Measurements from ENCODE around the gene RNH1. TPM values are rescaled to one million over a fixed set of nuclear protein-coding genes. Genes with fewer than 3 reads are reported as not detected.

Gene RNH1
- total RNA-seq, 1 experiment from 2014 or later = 103 TPM

GRCh38 chr11:491358-491757, 15.7 kb downstream of the RNH1 start:
- Mint-ChIP-seq H3K4me1 (ENCODE audit: low read depth, unreplicated experiment) (no peaks in the 10 kb centered on the region), H3K9me3 (ENCODE audit: low read depth, unreplicated experiment) (no peaks in the 10 kb centered on the region), H3K27me3 (ENCODE audit: unreplicated experiment) (no peaks in the 10 kb centered on the region), H3K4me3 (ENCODE audit: low read depth, unreplicated experiment) (no peak overlapping the region), H3K27ac (ENCODE audit: unreplicated experiment) (no peak overlapping the region), H3K36me3 (ENCODE audit: insufficient read depth, unreplicated experiment) (peaks cover 49% of the 10 kb centered on the region)
- no peak for TF ChIP-seq CTCF (IDR thresholded peaks at IDR 0.05; ENCODE audit: unreplicated experiment)
- CTCF ChIA-PET = no interaction called here
- intact Hi-C loops (cut with micrococcal nuclease; ENCODE audit: unreplicated experiment) = no loop called here
- BruUV-seq (replicated peaks) = no TSS peak
- DNase-seq = no peak

- no peak for DNase-seq
- no TSS peak for BruUV-seq (replicated peaks)
- no peak for TF ChIP-seq CTCF (IDR thresholded peaks at IDR 0.05; ENCODE audit: unreplicated experiment)
- intact Hi-C loops (cut with micrococcal nuclease; ENCODE audit: unreplicated experiment) = no loop called here
- CTCF ChIA-PET = no interaction called here
- peaks cover 44% of the 10 kb centered on the region for H3K36me3 Mint-ChIP-seq (ENCODE audit: insufficient read depth, unreplicated experiment)
- H3K27ac Mint-ChIP-seq (ENCODE audit: unreplicated experiment) = no peak overlapping the region
- no peaks in the 10 kb centered on the region for H3K27me3 Mint-ChIP-seq (ENCODE audit: unreplicated experiment)
- no peak overlapping the region for H3K4me3 Mint-ChIP-seq (ENCODE audit: low read depth, unreplicated experiment)
- H3K9me3 Mint-ChIP-seq (ENCODE audit: low read depth, unreplicated experiment) = no peaks in the 10 kb centered on the region
- no peaks in the 10 kb centered on the region for H3K4me1 Mint-ChIP-seq (ENCODE audit: low read depth, unreplicated experiment)
These were observed 16.1 kb downstream of the RNH1 start for GRCh38 chr11:490930-491260.

- Mint-ChIP-seq H3K36me3 (ENCODE audit: insufficient read depth, unreplicated experiment) (peaks cover 39% of the 10 kb centered on the region), H3K4me1 (ENCODE audit: low read depth, unreplicated experiment) (no peaks in the 10 kb centered on the region), H3K9me3 (ENCODE audit: low read depth, unreplicated experiment) (no peaks in the 10 kb centered on the region), H3K27me3 (ENCODE audit: unreplicated experiment) (no peaks in the 10 kb centered on the region), H3K4me3 (ENCODE audit: low read depth, unreplicated experiment) (no peak overlapping the region), H3K27ac (ENCODE audit: unreplicated experiment) (no peak overlapping the region)
- CTCF ChIA-PET = no interaction called here
- no peak for DNase-seq
- TF ChIP-seq CTCF (IDR thresholded peaks at IDR 0.05; ENCODE audit: unreplicated experiment) = no peak
- intact Hi-C loops (cut with micrococcal nuclease; ENCODE audit: unreplicated experiment) = no loop called here
- no TSS peak for BruUV-seq (replicated peaks)
These were observed 16.7 kb downstream of the RNH1 start for GRCh38 chr11:490186-490929.

GRCh38 chr11:489610-490185, 17.3 kb downstream of the RNH1 start:
- no peak for DNase-seq
- intact Hi-C loops (cut with micrococcal nuclease; ENCODE audit: unreplicated experiment) = no loop called here
- CTCF ChIA-PET = no interaction called here
- no peaks in the 10 kb centered on the region for H3K4me1 Mint-ChIP-seq (ENCODE audit: low read depth, unreplicated experiment)
- BruUV-seq (replicated peaks) = no TSS peak
- peaks cover 39% of the 10 kb centered on the region for H3K36me3 Mint-ChIP-seq (ENCODE audit: insufficient read depth, unreplicated experiment)
- no peak overlapping the region for H3K4me3 Mint-ChIP-seq (ENCODE audit: low read depth, unreplicated experiment)
- H3K9me3 Mint-ChIP-seq (ENCODE audit: low read depth, unreplicated experiment) = no peaks in the 10 kb centered on the region
- no peaks in the 10 kb centered on the region for H3K27me3 Mint-ChIP-seq (ENCODE audit: unreplicated experiment)
- no peak for TF ChIP-seq CTCF (IDR thresholded peaks at IDR 0.05; ENCODE audit: unreplicated experiment)
- H3K27ac Mint-ChIP-seq (ENCODE audit: unreplicated experiment) = no peak overlapping the region
